Activated T-helper 17 cell treated with anti-CD3 and anti-CD28 coated beads, Interleukin-2, amount 50 U/mL, for 72 hours (primary cell): Measurements from ENCODE around the gene KCNG1. TPM values are rescaled to one million over a fixed set of nuclear protein-coding genes. Genes with fewer than 3 reads are reported as not detected.

Source experiments
- ATAC-seq: fragments of 150-1000 bp; cut with Tn5 transposase; replicated peaks from 2 replicates; pipeline ENCODE4 v1.10.0; 2021; ENCODE audit warnings: mild to moderate bottlenecking, moderate library complexity
- H3K27ac Mint-ChIP-seq: one replicate; pipeline ENCODE4 v1.8.0; 2022; ENCODE audit warnings: mixed read lengths
- H3K27me3 Mint-ChIP-seq: one replicate; pipeline ENCODE4 v1.8.0; 2022; ENCODE audit warnings: mixed read lengths
- H3K36me3 Mint-ChIP-seq: one replicate; pipeline ENCODE4 v1.8.0; 2022; ENCODE audit warnings: low read depth, mild to moderate bottlenecking, mixed read lengths
- H3K4me1 Mint-ChIP-seq: one replicate; pipeline ENCODE4 v1.8.0; 2022; ENCODE audit warnings: mixed read lengths
- H3K4me3 Mint-ChIP-seq: one replicate; pipeline ENCODE4 v1.8.0; 2022; ENCODE audit warnings: mild to moderate bottlenecking, mixed read lengths
- H3K9me3 Mint-ChIP-seq: one replicate; pipeline ENCODE4 v1.8.0; 2022; ENCODE audit warnings: mixed read lengths
- total RNA-seq, 2 donors: library from RNA; stranded (reverse); gene quantifications; one replicate each; pipeline ENCODE4 v1.2.3, GENCODE V29; 2022

The KCNG1 gene
- total RNA-seq, 2 donors from 2014 or later: 0.28 to 0.42 TPM

GRCh38 chr20:50969435-50969834, 53.5 kb downstream of the KCNG1 start:
- Mint-ChIP-seq H3K36me3 (no peaks in the 10 kb centered on the region), H3K27ac (no peak overlapping the region)
- no peak for ATAC-seq

GRCh38 chr20:50968289-50968688, 54.6 kb downstream of the KCNG1 start:
- ATAC-seq: no peak
- Mint-ChIP-seq H3K4me1 (no peaks in the 10 kb centered on the region), H3K4me3 (no peak overlapping the region), H3K36me3 (no peaks in the 10 kb centered on the region), H3K9me3 (no peaks in the 10 kb centered on the region), H3K27me3 (peaks cover 2% of the 10 kb centered on the region), H3K27ac (no peak overlapping the region)

More at GRCh38 chr20:50969435-50969834, 53.5 kb downstream of the KCNG1 start:
- H3K27me3 Mint-ChIP-seq: peaks cover 2% of the 10 kb centered on the region
- no peaks in the 10 kb centered on the region for H3K4me1 Mint-ChIP-seq
- H3K9me3 Mint-ChIP-seq: no peaks in the 10 kb centered on the region
- H3K4me3 Mint-ChIP-seq: no peak overlapping the region

GRCh38 chr20:50967586-50967985, 55.3 kb downstream of the KCNG1 start:
- H3K9me3 Mint-ChIP-seq: no peaks in the 10 kb centered on the region
- no peak overlapping the region for H3K27ac Mint-ChIP-seq
- no peaks in the 10 kb centered on the region for H3K36me3 Mint-ChIP-seq
- H3K4me1 Mint-ChIP-seq: no peaks in the 10 kb centered on the region
- peaks cover 2% of the 10 kb centered on the region for H3K27me3 Mint-ChIP-seq
- H3K4me3 Mint-ChIP-seq: no peak overlapping the region
- no peak for ATAC-seq

- Mint-ChIP-seq H3K36me3 (peaks cover 71% of the 10 kb centered on the region), H3K27me3 (no peaks in the 10 kb centered on the region), H3K27ac (peak overlapping the region; percentile 100), H3K9me3 (no peaks in the 10 kb centered on the region), H3K4me1 (peaks cover 14% of the 10 kb centered on the region), H3K4me3 (peak overlapping the region; percentile 97)
- ATAC-seq: no peak
Observed at GRCh38 chr20:50959543-50960126, 63.3 kb downstream of the KCNG1 start.

- peak; percentile 85 for ATAC-seq
- Mint-ChIP-seq H3K4me1 (peaks cover 14% of the 10 kb centered on the region), H3K4me3 (peak within 1 kb of the TSS; percentile 97), H3K27ac (peak within 1 kb of the TSS; percentile 100), H3K36me3 (peaks cover 79% of the 10 kb centered on the region), H3K9me3 (no peaks in the 10 kb centered on the region), H3K27me3 (no peaks in the 10 kb centered on the region)
Observed at GRCh38 chr20:50958615-50959542, 64.0 kb downstream of the KCNG1 start, which contains the start of gene MOCS3. MOCS3 (plus strand) TSS chr20:50958818; CDS start chr20:50958843, 25 bp downstream.

- Mint-ChIP-seq H3K27ac (peak within 1 kb of the TSS; percentile 100), H3K36me3 (peaks cover 88% of the 10 kb centered on the region)
- ATAC-seq: peak; percentile 89
Observed at GRCh38 chr20:50957798-50958614, 64.9 kb downstream of the KCNG1 start, which contains the start of gene DPM1. DPM1 (minus strand) TSS chr20:50958532; CDS start chr20:50958523, 9 bp downstream.

GRCh38 chr20:50957276-50957675, 65.6 kb downstream of the KCNG1 start:
- no peaks in the 10 kb centered on the region for H3K27me3 Mint-ChIP-seq
- peak overlapping the region; percentile 97 for H3K4me3 Mint-ChIP-seq
- peak overlapping the region; percentile 100 for H3K27ac Mint-ChIP-seq
- ATAC-seq: no peak
- H3K4me1 Mint-ChIP-seq: peaks cover 14% of the 10 kb centered on the region
- H3K36me3 Mint-ChIP-seq: peaks cover 94% of the 10 kb centered on the region
- no peaks in the 10 kb centered on the region for H3K9me3 Mint-ChIP-seq

More at GRCh38 chr20:50957798-50958614, 64.9 kb downstream of the KCNG1 start, which contains the start of gene DPM1:
- Mint-ChIP-seq H3K27me3 (no peaks in the 10 kb centered on the region), H3K9me3 (no peaks in the 10 kb centered on the region), H3K4me1 (peaks cover 14% of the 10 kb centered on the region), H3K4me3 (peak within 1 kb of the TSS; percentile 97)

GRCh38 chr20:50953821-50954220, 69.1 kb downstream of the KCNG1 start:
- Mint-ChIP-seq H3K4me1 (peaks cover 14% of the 10 kb centered on the region), H3K27ac (no peak overlapping the region), H3K27me3 (no peaks in the 10 kb centered on the region), H3K4me3 (no peak overlapping the region), H3K9me3 (no peaks in the 10 kb centered on the region), H3K36me3 (peaks cover 97% of the 10 kb centered on the region)
- no peak for ATAC-seq

Other genes starting within 250 kb of the KCNG1 start
- 1 to 10 TPM; 3.8 to 9.7 TPM for gene BCAS4, start 228.0 kb downstream of the KCNG1 start, total RNA-seq
- gene ADNP, start 91.7 kb downstream of the KCNG1 start, total RNA-seq: 10 to 100 TPM; 57.9 to 75.4 TPM
- 10 to 100 TPM; 43.0 to 57.4 TPM for gene DPM1, start 64.6 kb downstream of the KCNG1 start, total RNA-seq
- gene MOCS3, start 64.3 kb downstream of the KCNG1 start, total RNA-seq: 1 to 10 TPM; 3.0 to 5.4 TPM